Osteocyte (in vitro differentiated cells): ENCODE measurements around the gene GSE1. TPM values are rescaled to one million over a fixed set of nuclear protein-coding genes. Genes with fewer than 3 reads are reported as not detected.

Source experiments
- DNase-seq: peaks from one replicate; pipeline ENCODE4 v3.0.0; 2021; ENCODE audit warnings: mixed read lengths; ENCODE audit not compliant: unreplicated experiment; ENCODE audit errors: extremely low spot score
- H3K27ac Mint-ChIP-seq: one replicate; pipeline ENCODE4 v1.8.0; 2021; ENCODE audit warnings: mild to moderate bottlenecking, mixed read lengths; ENCODE audit not compliant: unreplicated experiment
- H3K27me3 Mint-ChIP-seq: one replicate; pipeline ENCODE4 v1.8.0; 2021; ENCODE audit warnings: mixed read lengths; ENCODE audit not compliant: unreplicated experiment
- H3K36me3 Mint-ChIP-seq: one replicate; pipeline ENCODE4 v1.8.0; 2021; ENCODE audit warnings: mixed read lengths; ENCODE audit not compliant: unreplicated experiment
- H3K4me1 Mint-ChIP-seq: one replicate; pipeline ENCODE4 v1.8.0; 2021; ENCODE audit warnings: mixed read lengths; ENCODE audit not compliant: unreplicated experiment
- H3K4me3 Mint-ChIP-seq: one replicate; pipeline ENCODE4 v1.8.0; 2021; ENCODE audit warnings: mild to moderate bottlenecking, moderate library complexity, mixed read lengths; ENCODE audit not compliant: unreplicated experiment
- H3K9me3 Mint-ChIP-seq: one replicate; pipeline ENCODE4 v1.8.0; 2021; ENCODE audit warnings: mixed read lengths; ENCODE audit not compliant: unreplicated experiment
- total RNA-seq: library from RNA; stranded (reverse); gene quantifications from 2 replicates; pipeline ENCODE4 v1.2.1, GENCODE V29; 2021
- TF ChIP-seq, protein P1 (sequence below): fragments of 200-600 bp; sonication (generic); IDR thresholded peaks from 2 replicates; pipeline ENCODE4 v1.5.0; 2021; ENCODE audit warnings: antibody characterized with exemption, mild to moderate bottlenecking, moderate library complexity

Gene GSE1
- total RNA-seq, 1 donor from 2014 or later: 64.1 TPM

DNA sequence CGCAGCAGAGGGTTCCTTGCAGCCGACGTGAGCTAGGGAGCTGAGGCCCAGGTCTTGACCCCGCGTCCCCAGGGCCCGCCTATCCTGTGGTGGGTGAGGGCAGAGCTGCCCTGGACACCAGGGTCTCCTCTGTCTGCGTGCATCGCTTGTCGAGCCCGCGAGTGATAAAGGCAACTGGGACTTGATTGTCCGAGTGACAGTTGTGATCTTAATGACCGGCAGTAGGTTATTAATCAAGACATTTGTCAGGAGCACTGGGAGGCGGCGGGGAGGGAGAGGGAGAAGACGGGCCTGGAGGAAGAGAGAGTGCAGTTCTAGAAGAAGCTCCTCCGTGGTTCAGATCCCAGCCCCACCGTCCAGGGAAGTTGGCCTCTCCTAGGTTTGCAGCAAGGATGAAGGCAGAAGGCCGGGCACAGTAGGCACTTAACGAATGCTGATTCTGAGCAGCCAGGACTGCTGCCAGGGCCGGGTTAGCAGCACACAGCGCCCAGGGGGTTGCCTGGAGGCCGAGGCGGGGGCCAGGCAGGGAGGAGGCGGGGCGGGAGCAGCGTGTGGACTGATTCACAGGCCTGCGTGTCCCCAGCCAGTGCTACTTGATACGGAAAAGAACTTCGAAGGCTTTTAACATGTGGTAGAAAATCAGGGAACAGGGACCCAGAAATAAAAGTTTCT, 11.3 kb upstream of the GSE1 start:
- TF ChIP-seq, protein P1, sequence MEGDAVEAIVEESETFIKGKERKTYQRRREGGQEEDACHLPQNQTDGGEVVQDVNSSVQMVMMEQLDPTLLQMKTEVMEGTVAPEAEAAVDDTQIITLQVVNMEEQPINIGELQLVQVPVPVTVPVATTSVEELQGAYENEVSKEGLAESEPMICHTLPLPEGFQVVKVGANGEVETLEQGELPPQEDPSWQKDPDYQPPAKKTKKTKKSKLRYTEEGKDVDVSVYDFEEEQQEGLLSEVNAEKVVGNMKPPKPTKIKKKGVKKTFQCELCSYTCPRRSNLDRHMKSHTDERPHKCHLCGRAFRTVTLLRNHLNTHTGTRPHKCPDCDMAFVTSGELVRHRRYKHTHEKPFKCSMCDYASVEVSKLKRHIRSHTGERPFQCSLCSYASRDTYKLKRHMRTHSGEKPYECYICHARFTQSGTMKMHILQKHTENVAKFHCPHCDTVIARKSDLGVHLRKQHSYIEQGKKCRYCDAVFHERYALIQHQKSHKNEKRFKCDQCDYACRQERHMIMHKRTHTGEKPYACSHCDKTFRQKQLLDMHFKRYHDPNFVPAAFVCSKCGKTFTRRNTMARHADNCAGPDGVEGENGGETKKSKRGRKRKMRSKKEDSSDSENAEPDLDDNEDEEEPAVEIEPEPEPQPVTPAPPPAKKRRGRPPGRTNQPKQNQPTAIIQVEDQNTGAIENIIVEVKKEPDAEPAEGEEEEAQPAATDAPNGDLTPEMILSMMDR: no peak
- H3K4me3 Mint-ChIP-seq: no peak overlapping the region
- H3K36me3 Mint-ChIP-seq: no peaks in the 10 kb centered on the region
- no peaks in the 10 kb centered on the region for H3K27me3 Mint-ChIP-seq
- peak overlapping the region; percentile 86 for H3K27ac Mint-ChIP-seq
- peaks cover 53% of the 10 kb centered on the region for H3K4me1 Mint-ChIP-seq
- H3K9me3 Mint-ChIP-seq: no peaks in the 10 kb centered on the region
- no peak for DNase-seq

DNA sequence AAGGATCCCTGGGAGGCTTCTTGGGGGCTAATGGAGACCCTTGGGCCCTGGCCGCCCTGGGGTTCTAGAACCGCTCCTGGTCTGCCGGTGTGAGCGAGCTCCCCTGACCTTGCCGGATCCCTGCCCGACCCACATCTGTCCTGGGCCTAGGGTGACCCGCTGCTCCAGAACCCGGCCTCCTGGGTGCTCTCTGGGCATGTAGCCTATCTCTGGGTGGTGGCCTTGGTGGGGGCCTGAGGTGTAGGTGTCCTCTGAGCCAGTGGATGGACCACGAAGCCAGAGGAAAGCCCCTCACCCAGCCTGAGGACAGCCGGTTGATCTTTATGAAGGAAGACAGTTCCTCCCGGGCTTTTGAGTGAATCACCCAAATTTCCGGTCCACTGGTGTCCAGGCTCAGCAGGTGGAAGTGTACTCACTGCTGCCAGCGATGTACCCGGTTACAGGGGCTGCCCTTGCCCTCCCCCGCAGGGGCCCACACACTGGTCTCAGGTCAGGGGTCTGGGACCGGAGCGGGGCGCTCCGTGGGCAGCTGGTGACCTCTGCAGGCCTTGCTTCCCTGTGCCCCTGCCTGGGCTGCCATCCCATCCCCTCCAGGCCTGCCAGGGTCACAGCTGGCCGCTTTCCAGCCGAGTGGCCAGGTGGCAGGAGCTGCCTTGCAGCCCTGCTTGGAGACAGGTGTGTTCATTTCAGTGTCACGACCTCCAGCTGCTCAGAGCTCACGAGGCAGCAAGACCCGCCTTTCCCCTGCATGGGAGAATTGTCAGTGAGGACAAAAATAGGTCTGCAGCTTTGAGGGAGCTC, 10.5 kb upstream of the GSE1 start:
- TF ChIP-seq, protein P1: no peak
- DNase-seq: no peak
- Mint-ChIP-seq H3K27me3 (no peaks in the 10 kb centered on the region), H3K27ac (peak overlapping the region; percentile 86), H3K9me3 (no peaks in the 10 kb centered on the region), H3K36me3 (no peaks in the 10 kb centered on the region), H3K4me3 (peak overlapping the region; percentile 44), H3K4me1 (peaks cover 58% of the 10 kb centered on the region)

DNA sequence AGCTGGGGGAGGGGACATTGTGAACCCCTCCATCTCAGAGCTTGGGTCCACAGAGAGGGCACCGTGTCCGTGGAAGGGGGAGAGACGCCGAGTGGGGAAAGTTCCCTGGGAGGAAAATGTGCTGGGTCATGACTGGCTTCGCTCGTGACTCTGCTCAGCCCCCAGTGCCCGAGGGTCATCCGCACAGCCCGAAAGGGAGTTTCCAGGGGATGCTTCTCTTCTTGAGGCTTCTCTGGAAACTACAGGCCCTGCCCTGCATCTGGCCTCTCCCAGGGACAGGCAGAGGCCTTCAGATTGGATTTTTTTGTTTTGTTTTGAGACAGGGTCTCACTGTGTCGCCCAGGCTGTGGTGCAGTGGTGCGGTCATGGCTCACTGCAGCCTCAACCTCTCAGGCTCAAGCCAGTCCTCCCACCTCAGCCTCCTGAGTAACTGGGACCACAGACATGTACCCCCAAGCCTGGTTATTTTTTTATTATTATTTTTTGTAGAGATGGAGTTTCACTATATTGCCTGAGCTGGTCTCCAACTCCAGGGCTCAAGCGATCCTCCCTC, 9.8 kb upstream of the GSE1 start:
- Mint-ChIP-seq H3K4me1 (peaks cover 57% of the 10 kb centered on the region), H3K36me3 (no peaks in the 10 kb centered on the region), H3K9me3 (no peaks in the 10 kb centered on the region), H3K27ac (peak overlapping the region; percentile 86), H3K4me3 (peak overlapping the region; percentile 44), H3K27me3 (no peaks in the 10 kb centered on the region)
- TF ChIP-seq, protein P1: no peak
- no peak for DNase-seq

DNA sequence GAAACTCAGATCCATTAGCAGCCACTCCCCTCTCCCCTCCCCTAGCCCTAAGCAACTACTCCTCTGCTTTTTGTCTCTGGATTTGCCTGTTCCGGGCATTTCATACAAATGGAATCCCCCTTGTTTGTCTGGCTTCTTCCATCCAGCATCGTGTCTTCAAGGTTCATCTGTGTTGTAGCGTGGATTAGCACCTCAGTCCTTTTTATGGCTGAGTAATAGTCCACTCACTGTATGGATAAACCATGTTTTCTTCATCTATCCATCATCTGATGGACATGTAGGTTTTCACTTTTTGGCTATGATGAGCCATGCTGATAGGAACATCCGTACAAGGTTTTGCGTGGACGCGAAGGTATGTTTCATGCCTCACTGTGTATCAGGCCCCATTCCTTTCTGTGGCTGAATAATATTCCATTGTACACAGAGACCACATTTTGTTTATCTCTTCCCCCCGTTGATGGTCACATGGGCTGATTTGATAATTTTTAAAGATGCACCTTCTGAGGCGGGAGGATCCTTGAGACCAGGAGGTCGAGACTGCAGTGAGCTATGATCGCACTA, 8.9 kb upstream of the GSE1 start:
- Mint-ChIP-seq H3K4me3 (no peak overlapping the region), H3K4me1 (peaks cover 60% of the 10 kb centered on the region), H3K27me3 (no peaks in the 10 kb centered on the region), H3K9me3 (no peaks in the 10 kb centered on the region), H3K27ac (no peak overlapping the region), H3K36me3 (no peaks in the 10 kb centered on the region)
- TF ChIP-seq, protein P1: no peak
- DNase-seq: no peak
